GM12878 (cell line): Measurements from ENCODE around the gene ELP2. TPM values are rescaled to one million over a fixed set of nuclear protein-coding genes. Genes with fewer than 3 reads are reported as not detected.

Experiments used
- ATAC-seq: fragments of 200-7000 bp; cut with Tn5 transposase; 3 replicates; pipeline ENCODE4 v1.9.1; 2020; ENCODE audit warnings: mild to moderate bottlenecking, moderate library complexity
- BruUV-seq: library from RNA; stranded (reverse); fragments of 400-500 nt; replicated peaks from 2 replicates; lab custom pipeline; 2021; lab: Mats Ljungman, UMichigan
- CTCF ChIA-PET: fragments of 300-600 bp; sonication (Branson Sonifier 250); formaldehyde crosslinking; extraction: SDS; loops from one replicate; lab custom pipeline; 2021; ENCODE audit warnings: inconsistent platforms; lab: Yijun Ruan, JAX
- POLR2A ChIA-PET: fragments of 350-600 bp; formaldehyde crosslinking; extraction: SDS; loops from one replicate; lab custom pipeline; 2021; ENCODE audit warnings: inconsistent platforms; lab: Charles Lee
- RAD21 ChIA-PET: fragments of 300-600 bp; sonication (Branson Sonifier 250); formaldehyde crosslinking; loops from one replicate; lab custom pipeline; 2023; ENCODE audit warnings: antibody characterized with exemption; ENCODE audit not compliant: unreplicated experiment; lab: Charles Lee
- SMC1A ChIA-PET: fragments of 300-600 bp; sonication (Branson Sonifier 250); formaldehyde crosslinking; loops from one replicate; lab custom pipeline; 2023; ENCODE audit not compliant: unreplicated experiment, uncharacterized antibody; lab: Charles Lee
- DNase-seq: peaks from one replicate; pipeline ENCODE4 v3.0.0-alpha.2; 2011; ENCODE audit warnings: low read depth, low spot score
- FAIRE-seq: peaks from 3 replicates; lab custom pipeline; 2011; peaks lifted over from hg19 to GRCh38; lab: Jason Lieb, UNC
- H2AFZ ChIP-seq: 2 replicates; pipeline ENCODE4 v1.6.0; 2011; ENCODE audit warnings: low read depth, low read length, control low read depth; ENCODE audit not compliant: control insufficient read depth
- H3K27ac ChIP-seq: 2 replicates; pipeline ENCODE4 v1.5.1; 2011; ENCODE audit warnings: control low read depth; ENCODE audit not compliant: control insufficient read depth, insufficient read depth
- H3K27me3 ChIP-seq, 2 experiments: replicated peaks in 1 of 2; 2 replicates each; pipeline versions ENCODE4 v1.6.0 to v1.6.1; 2011; ENCODE audit warnings: low read length in 1 of 2; ENCODE audit not compliant: control insufficient read depth in 2 of 2, insufficient read depth in 2 of 2
- H3K36me3 ChIP-seq, 2 experiments: 2 replicates each; pipeline ENCODE4 v1.5.1; 2011; ENCODE audit warnings: low read length in 1 of 2; ENCODE audit not compliant: control insufficient read depth in 2 of 2, insufficient read depth in 2 of 2
- H3K4me1 ChIP-seq: 2 replicates; pipeline ENCODE4 v1.6.1; 2011; ENCODE audit warnings: mild to moderate bottlenecking, low read length, moderate library complexity, mixed read lengths; ENCODE audit not compliant: control insufficient read depth, insufficient read depth
- H3K4me2 ChIP-seq: 2 replicates; pipeline ENCODE4 v1.6.0; 2011; ENCODE audit warnings: control low read depth; ENCODE audit not compliant: control insufficient read depth, insufficient read depth
- H3K4me3 ChIP-seq: fragments of 200-600 bp; sonication (generic); 2 replicates; pipeline ENCODE4 v1.5.1; 2016
- H3K79me2 ChIP-seq: 2 replicates; pipeline ENCODE4 v1.6.0; 2011; ENCODE audit warnings: low read length; ENCODE audit not compliant: control insufficient read depth, insufficient read depth
- H3K9ac ChIP-seq: 2 replicates; pipeline ENCODE4 v1.8.0; 2011; ENCODE audit warnings: low read length, control low read depth, mixed read lengths; ENCODE audit not compliant: control insufficient read depth, insufficient read depth
- H3K9me3 ChIP-seq: replicated peaks from 3 replicates; pipeline ENCODE4 v1.5.1; 2011; ENCODE audit warnings: mild to moderate bottlenecking, low read length; ENCODE audit not compliant: control insufficient read depth, insufficient read depth
- H4K20me1 ChIP-seq: 2 replicates; pipeline ENCODE4 v1.6.0; 2011; ENCODE audit not compliant: control insufficient read depth, insufficient read depth
- BRCA1 ChIP-seq: IDR thresholded peaks from 2 replicates; pipeline ENCODE4 v1.6.1; 2011; ENCODE audit warnings: low read depth, low read length, improper control_type of control experiment
- CBX5 ChIP-seq: sonication (generic); IDR thresholded peaks from 2 replicates; pipeline ENCODE4 v1.6.1; 2016; ENCODE audit warnings: low read depth, moderate library complexity, mild to moderate bottlenecking, inconsistent platforms
- CHD2 ChIP-seq: IDR thresholded peaks from 2 replicates; pipeline ENCODE4 v1.6.1; 2011; ENCODE audit warnings: low read depth, low read length, improper control_type of control experiment, borderline replicate concordance
- HCFC1 ChIP-seq: fragments of 150-350 bp; IDR thresholded peaks from 2 replicates; pipeline ENCODE4 v1.6.1; 2014; ENCODE audit warnings: low read length
- IKZF2 ChIP-seq, 2 experiments: fragments of 450-650 bp; IDR thresholded peaks; 2 replicates each; pipeline ENCODE4 v1.6.1; 2017; ENCODE audit warnings: mild to moderate bottlenecking in 2 of 2, moderate library complexity in 2 of 2
- KAT2A ChIP-seq: conservative IDR thresholded peaks from 2 replicates; pipeline ENCODE4 v1.6.1; 2011; ENCODE audit warnings: low read depth, low read length; ENCODE audit not compliant: control insufficient read depth
- MYB ChIP-seq: fragments of 150-350 bp; IDR thresholded peaks from 2 replicates; pipeline ENCODE4 v1.6.1; 2014; ENCODE audit warnings: mild to moderate bottlenecking, low read depth, low read length, borderline replicate concordance
- NFIC ChIP-seq: IDR thresholded peaks from 2 replicates; pipeline ENCODE4 v1.6.1; 2012; ENCODE audit warnings: low read depth, mild to moderate bottlenecking, inconsistent platforms, low read length, moderate library complexity
- POU2F2 ChIP-seq: IDR thresholded peaks from 3 replicates; pipeline ENCODE4 v1.6.1; 2011; ENCODE audit warnings: low read depth, mild to moderate bottlenecking, low read length, borderline replicate concordance
- SMAD1 ChIP-seq: fragments of 450-650 bp; IDR thresholded peaks from 2 replicates; pipeline ENCODE4 v1.6.1; 2018; ENCODE audit warnings: mild to moderate bottlenecking, low read depth; ENCODE audit not compliant: partially characterized antibody
- ZNF622 ChIP-seq: fragments of 450-650 bp; IDR thresholded peaks from 2 replicates; pipeline ENCODE4 v1.6.1; 2017; ENCODE audit warnings: mild to moderate bottlenecking, inconsistent platforms
- WGBS: methylation state at CpG from one replicate; pipeline ENCODE4 v1.1.6; 2016; ENCODE audit warnings: low lambda C conversion rate; ENCODE audit not compliant: insufficient replicate concordance, insufficient coverage; ENCODE audit errors: missing lambda C conversion rate; 5-methylcytosine and 5-hydroxymethylcytosine counted together
- in situ Hi-C: fragments of 300-500 bp; cut with MboI; formaldehyde crosslinking; loops from 9 replicates; pipeline ENCODE4 v1.14.3; 2018; ENCODE audit warnings: mixed read lengths
- intact Hi-C: fragments of 100-400 bp; cut with micrococcal nuclease; formaldehyde crosslinking; loops from one replicate; pipeline ENCODE4 v1.14.2; 2022; ENCODE audit not compliant: unreplicated experiment
- polyA plus RNA-seq, 11 experiments: library from polyadenylated mRNA; depleted of rRNA in 4 of 11; unstranded in 6 of 11; stranded (reverse) in 5 of 11; fragments of >200 nt; fragmentation: Nextera tagmentation in 4 of 11; fragmentation: Illumina TruSeq in 1 of 11; extraction: Ambion mirVana in 4 of 11; extraction: Trizol in 1 of 11; gene quantifications; 1 replicate in 1 of 11; 2 replicates in 10 of 11; pipeline versions ENCODE4 v1.2.1 to v1.2.3, GENCODE V29; 2011 to 2016; ENCODE audit warnings: inconsistent platforms in 2 of 11, missing spikeins in 2 of 11, low read depth in 1 of 11
- total RNA-seq, 4 experiments: library from RNA; depleted of rRNA in 3 of 4; stranded (reverse); fragments of >200 nt in 3 of 4; fragmentation: Illumina TruSeq in 1 of 4; extraction: Trizol in 1 of 4; gene quantifications; 2 replicates each; pipeline versions ENCODE4 v1.2.1 to v1.2.3, GENCODE V29; 2013 to 2021
- TF ChIP-seq, protein P1 (sequence below): fragments of 450-650 bp; conservative IDR thresholded peaks from 2 replicates; pipeline ENCODE4 v1.6.1; 2017; ENCODE audit warnings: mild to moderate bottlenecking, moderate library complexity
- TF ChIP-seq, protein P2 (sequence below): fragments of 150-350 bp; IDR thresholded peaks from 2 replicates; pipeline ENCODE4 v1.6.1; 2016; ENCODE audit warnings: low read depth, low read length
- TF ChIP-seq, protein P3 (sequence below): fragments of 450-650 bp; formaldehyde crosslinking; IDR thresholded peaks from 2 replicates; pipeline ENCODE4 v1.4.0; 2020; ENCODE audit warnings: mild to moderate bottlenecking, moderate library complexity

Gene ELP2
- total and polyA plus RNA-seq, 10 of the 15 experiments (the other 5 are each of a cell fraction or from before 2014, with no cell fraction given), result 56.9 to 134 (median 88.5) TPM

DNA sequence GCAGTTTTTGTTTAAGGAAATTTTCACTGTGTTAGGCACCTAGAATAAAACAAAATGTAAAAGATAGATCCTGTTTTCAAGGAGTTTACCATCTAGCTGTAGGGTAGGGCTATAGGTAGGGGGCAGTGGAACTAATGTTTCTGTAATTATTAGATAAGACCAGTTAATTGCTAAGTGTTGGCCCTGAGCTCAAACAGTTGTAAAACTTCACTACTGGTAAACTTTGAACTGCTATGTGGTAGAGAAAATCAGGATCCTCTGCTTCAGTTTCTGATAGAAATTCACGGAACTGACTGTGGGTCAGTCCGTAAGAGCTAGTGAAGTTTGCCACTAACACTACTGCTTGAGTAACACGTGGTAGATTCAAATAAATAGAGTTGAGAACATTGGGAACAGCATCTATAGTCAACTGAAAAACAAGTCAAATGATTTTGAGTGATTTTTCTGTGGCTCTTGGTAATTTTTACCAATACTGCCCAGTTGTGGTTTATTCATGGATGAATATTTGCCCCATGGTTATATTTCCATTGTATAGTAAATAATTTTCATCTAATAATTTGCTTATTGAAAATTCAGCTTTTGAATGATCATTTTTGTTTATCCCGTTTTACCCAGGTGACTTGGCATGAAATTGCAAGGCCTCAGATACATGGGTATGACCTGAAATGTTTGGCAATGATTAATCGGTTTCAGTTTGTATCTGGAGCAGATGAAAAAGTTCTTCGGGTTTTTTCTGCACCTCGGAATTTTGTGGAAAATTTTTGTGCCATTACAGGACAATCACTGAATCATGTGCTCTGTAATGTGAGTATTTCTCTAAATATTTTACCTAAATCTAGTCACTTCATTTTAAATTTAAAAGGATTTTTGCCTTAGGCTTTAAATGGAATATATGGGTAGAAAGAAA lies 26.4 kb downstream of the ELP2 start:
- DNase-seq, result no peak
- no peak overlapping the region for H2AFZ ChIP-seq
- POLR2A ChIA-PET, result interaction anchor here (0.5 kb wide), 1 partner anchor 35 kb away, joined by 3 read pairs; no protein-coding TSS in a partner anchor
- no peak overlapping the region for H3K4me2 ChIP-seq
- no peak for ATAC-seq
- no peak for FAIRE-seq
- in situ Hi-C loops (no loop called here), intact Hi-C loops (no loop called here)
- H3K4me1 ChIP-seq, result no peaks in the 10 kb centered on the region
- H4K20me1 ChIP-seq, result no peaks in the 10 kb centered on the region
- no peaks in the 10 kb centered on the region for H3K79me2 ChIP-seq
- peaks cover 8 to 32% of the 10 kb centered on the region in 2 experiments for H3K36me3 ChIP-seq
- CTCF ChIA-PET, result interaction anchor here (1.1 kb wide), 1 partner anchor 770 kb away, joined by 3 read pairs; no protein-coding TSS in a partner anchor
- no peaks in the 10 kb centered on the region for H3K27me3 ChIP-seq
- no peak overlapping the region for H3K4me3 ChIP-seq
- no peak overlapping the region for H3K9ac ChIP-seq
- BruUV-seq, result no TSS peak
- H3K9me3 ChIP-seq, result no peaks in the 10 kb centered on the region
- no peak overlapping the region for H3K27ac ChIP-seq
- SMC1A ChIA-PET, result interaction anchor here (1.0 to 1.6 kb wide), 4 partner anchors 8 to 22 kb away, joined by 3 to 5 read pairs (median 4); no protein-coding TSS in a partner anchor
- RAD21 ChIA-PET, result interaction anchor here (1.0 kb wide), 1 partner anchor 129 kb away, joined by 4 read pairs; no protein-coding TSS in a partner anchor
- 94% methylated on average over 7 of the region's 7 CpGs for WGBS
- TF ChIP-seq SMAD1 (no peak), IKZF2 (IDR thresholded peaks at IDR 0.05) (no peak), BRCA1 (no peak), ZNF622 (no peak), POU2F2 (no peak), MYB (no peak), CHD2 (no peak), KAT2A (no peak), NFIC (no peak), HCFC1 (no peak), CBX5 (no peak)
- TF ChIP-seq, protein P1, sequence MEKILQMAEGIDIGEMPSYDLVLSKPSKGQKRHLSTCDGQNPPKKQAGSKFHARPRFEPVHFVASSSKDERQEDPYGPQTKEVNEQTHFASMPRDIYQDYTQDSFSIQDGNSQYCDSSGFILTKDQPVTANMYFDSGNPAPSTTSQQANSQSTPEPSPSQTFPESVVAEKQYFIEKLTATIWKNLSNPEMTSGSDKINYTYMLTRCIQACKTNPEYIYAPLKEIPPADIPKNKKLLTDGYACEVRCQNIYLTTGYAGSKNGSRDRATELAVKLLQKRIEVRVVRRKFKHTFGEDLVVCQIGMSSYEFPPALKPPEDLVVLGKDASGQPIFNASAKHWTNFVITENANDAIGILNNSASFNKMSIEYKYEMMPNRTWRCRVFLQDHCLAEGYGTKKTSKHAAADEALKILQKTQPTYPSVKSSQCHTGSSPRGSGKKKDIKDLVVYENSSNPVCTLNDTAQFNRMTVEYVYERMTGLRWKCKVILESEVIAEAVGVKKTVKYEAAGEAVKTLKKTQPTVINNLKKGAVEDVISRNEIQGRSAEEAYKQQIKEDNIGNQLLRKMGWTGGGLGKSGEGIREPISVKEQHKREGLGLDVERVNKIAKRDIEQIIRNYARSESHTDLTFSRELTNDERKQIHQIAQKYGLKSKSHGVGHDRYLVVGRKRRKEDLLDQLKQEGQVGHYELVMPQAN, result no peak
- TF ChIP-seq, protein P2, sequence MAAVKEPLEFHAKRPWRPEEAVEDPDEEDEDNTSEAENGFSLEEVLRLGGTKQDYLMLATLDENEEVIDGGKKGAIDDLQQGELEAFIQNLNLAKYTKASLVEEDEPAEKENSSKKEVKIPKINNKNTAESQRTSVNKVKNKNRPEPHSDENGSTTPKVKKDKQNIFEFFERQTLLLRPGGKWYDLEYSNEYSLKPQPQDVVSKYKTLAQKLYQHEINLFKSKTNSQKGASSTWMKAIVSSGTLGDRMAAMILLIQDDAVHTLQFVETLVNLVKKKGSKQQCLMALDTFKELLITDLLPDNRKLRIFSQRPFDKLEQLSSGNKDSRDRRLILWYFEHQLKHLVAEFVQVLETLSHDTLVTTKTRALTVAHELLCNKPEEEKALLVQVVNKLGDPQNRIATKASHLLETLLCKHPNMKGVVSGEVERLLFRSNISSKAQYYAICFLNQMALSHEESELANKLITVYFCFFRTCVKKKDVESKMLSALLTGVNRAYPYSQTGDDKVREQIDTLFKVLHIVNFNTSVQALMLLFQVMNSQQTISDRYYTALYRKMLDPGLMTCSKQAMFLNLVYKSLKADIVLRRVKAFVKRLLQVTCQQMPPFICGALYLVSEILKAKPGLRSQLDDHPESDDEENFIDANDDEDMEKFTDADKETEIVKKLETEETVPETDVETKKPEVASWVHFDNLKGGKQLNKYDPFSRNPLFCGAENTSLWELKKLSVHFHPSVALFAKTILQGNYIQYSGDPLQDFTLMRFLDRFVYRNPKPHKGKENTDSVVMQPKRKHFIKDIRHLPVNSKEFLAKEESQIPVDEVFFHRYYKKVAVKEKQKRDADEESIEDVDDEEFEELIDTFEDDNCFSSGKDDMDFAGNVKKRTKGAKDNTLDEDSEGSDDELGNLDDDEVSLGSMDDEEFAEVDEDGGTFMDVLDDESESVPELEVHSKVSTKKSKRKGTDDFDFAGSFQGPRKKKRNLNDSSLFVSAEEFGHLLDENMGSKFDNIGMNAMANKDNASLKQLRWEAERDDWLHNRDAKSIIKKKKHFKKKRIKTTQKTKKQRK, result no peak
- TF ChIP-seq, protein P3, sequence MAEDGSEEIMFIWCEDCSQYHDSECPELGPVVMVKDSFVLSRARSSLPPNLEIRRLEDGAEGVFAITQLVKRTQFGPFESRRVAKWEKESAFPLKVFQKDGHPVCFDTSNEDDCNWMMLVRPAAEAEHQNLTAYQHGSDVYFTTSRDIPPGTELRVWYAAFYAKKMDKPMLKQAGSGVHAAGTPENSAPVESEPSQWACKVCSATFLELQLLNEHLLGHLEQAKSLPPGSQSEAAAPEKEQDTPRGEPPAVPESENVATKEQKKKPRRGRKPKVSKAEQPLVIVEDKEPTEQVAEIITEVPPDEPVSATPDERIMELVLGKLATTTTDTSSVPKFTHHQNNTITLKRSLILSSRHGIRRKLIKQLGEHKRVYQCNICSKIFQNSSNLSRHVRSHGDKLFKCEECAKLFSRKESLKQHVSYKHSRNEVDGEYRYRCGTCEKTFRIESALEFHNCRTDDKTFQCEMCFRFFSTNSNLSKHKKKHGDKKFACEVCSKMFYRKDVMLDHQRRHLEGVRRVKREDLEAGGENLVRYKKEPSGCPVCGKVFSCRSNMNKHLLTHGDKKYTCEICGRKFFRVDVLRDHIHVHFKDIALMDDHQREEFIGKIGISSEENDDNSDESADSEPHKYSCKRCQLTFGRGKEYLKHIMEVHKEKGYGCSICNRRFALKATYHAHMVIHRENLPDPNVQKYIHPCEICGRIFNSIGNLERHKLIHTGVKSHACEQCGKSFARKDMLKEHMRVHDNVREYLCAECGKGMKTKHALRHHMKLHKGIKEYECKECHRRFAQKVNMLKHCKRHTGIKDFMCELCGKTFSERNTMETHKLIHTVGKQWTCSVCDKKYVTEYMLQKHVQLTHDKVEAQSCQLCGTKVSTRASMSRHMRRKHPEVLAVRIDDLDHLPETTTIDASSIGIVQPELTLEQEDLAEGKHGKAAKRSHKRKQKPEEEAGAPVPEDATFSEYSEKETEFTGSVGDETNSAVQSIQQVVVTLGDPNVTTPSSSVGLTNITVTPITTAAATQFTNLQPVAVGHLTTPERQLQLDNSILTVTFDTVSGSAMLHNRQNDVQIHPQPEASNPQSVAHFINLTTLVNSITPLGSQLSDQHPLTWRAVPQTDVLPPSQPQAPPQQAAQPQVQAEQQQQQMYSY (CRISPR knock-in tag), result no peak
